GM18861 (cell line): ENCODE measurements around the gene ADAM19.

Experiments used
- ATAC-seq: cut with Tn5 transposase; IDR thresholded peaks from one replicate; pipeline ENCODE4 v1.9.1; 2021; ENCODE audit not compliant: unreplicated experiment

ADAM19 gene

GRCh38 chr5:157464519-157465171 is 110.9 kb downstream of the ADAM19 start:
- peak; percentile 86 for ATAC-seq

GRCh38 chr5:157463621-157464518 is 111.7 kb downstream of the ADAM19 start:
- no peak for ATAC-seq

GRCh38 chr5:157463081-157463480 is 112.5 kb downstream of the ADAM19 start:
- no peak for ATAC-seq

DNA sequence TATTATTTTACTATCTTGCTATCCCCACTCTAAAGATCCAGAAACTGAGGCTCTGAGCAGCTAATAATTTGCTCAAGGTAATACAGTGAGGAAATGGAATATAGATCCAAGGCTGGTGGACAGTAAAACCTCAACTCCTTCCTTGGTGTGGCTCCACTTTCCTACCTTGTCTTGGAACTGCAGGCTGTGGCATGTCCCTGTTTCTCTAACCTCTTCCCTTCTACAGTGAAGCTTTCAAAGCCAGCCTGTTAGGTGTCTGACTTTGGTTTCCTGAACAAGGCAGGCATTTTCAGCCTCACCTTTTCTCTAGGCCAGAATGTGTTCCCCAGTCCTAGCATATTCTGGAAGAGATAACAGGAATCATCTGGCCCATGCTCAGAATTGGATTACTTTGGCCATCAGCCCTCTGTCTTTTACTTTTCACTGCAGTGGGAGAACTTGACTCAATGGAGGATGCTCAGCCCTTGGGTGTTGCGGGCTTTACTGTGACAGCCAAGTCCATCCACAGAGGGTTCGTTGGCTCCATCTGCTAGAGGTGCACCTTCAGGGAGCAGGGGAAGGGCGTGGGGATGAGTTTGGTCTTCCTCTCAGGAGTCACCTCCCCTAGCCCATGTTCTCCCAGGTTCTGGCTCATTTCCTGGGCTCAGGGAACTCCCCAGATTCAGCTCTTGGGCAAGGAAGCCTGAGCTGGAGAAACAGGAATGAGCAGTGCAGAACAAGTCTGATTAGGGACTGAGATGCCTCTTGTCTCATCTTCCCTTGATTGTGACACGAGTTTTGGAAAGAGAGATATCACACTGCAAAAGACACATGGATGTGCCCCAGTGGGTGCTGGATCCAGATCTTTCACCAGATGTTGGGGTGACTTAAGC is 114.4 kb downstream of the ADAM19 start:
- no peak for ATAC-seq

DNA sequence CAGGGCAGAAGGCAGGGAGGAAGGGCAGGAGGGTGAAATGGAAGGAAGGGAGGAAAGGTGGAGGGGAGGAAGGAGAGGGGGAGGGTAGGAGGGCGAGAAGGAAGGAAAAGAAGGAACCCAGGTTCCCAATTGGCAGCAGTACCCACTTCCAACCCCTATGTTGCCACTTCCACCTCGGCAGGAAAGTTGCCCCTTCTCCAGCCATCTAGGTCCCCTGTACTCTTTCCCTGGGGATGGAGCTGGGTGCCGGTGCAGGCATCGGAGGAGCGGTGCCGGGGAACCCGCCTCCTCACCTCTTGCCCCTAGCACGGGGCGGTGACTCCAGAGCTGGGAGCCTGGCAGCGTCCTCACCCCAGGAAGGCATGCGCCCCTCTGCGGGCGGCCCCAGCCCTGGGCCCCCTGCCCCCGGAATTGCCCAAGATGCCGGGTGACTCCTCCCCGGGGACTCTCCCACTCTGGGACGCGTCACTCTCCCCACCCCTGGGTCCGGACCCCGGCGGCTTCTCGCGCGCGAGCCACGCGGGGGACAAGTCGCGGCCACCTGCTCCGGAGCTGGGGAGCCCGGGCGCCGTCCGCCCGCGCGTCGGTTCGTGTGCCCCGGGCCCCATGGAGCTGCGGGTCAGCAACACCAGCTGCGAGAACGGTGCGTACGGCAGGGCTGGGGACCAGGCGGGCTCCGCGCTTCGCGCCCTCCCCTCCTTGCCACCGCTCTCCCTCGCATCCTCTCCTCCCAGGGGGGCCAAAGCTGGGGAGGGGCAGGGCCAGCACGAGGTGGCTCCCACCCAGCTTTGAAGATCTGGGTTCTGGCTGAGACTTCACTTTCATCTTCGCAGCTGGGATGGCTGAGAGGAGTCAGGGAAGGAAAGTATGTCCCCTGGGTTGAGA is 115.6 kb downstream of the ADAM19 start, which contains the start of gene NIPAL4:
NIPAL4 (plus strand) TSS at position 499 of the 885 bp plus-strand sequence; CDS start at position 607, 108 bp downstream.
- no peak for ATAC-seq

DNA sequence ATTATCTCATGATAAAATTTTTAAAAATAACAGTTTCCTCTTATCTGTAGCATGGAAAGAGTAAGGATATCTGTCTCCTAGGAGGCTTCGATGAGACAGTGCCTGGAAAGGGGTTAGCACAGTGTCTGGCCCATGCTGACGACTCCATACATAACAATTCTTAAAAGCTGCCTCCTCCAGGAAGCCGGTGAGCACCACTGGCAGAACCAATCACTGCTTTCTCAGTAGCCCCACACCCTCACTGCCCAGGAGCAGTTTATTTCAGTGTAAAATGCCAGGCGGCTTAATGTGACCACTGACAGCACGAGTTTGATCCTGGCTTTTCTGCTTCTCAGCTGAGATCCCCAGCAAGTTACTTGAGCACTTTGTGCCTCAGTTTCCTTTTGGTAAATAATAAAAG is 116.7 kb downstream of the ADAM19 start:
- ATAC-seq = no peak

DNA sequence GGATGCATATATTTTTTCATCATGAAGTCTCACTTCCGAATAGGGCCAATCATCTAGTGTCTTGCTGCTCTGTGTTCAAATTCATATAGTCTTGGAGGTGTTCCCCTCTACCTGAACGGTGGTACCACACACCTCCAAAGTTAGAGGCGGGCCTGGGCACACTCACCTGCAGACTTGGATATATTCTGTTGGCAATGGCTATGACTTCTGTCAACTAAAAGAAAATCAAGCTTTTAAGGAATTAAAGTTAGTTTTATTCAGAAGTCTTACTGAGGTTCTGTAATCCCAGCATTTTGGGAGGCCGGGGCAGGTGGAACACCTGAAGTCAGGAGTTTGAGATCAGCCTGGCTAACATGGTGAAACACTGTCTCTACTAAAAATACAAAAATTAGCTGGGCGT is 118.2 kb downstream of the ADAM19 start:
- ATAC-seq = no peak

GRCh38 chr5:157456301-157456700 is 119.3 kb downstream of the ADAM19 start:
- no peak for ATAC-seq

DNA sequence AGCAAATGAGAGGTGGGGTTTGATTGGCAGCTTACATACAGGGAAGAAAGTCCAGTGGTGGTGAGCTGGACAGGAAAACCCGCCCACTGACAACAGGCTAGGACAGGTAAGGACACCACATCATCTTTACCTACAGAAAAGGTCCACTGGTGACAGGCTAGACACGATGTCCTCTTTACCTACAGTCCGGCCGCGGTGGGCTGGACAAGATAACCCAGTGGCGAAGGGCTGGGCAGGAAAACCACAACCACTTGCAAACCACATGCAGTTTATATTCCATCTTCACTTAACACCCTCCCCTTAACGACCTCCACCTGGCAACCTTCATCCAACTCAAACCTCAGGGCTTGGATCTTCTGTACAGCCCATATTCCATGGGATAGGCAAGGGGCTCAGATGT is 120.5 kb downstream of the ADAM19 start:
- no peak for ATAC-seq

- no peak for ATAC-seq
Measured at GRCh38 chr5:157454273-157454672, 121.3 kb downstream of the ADAM19 start.

DNA sequence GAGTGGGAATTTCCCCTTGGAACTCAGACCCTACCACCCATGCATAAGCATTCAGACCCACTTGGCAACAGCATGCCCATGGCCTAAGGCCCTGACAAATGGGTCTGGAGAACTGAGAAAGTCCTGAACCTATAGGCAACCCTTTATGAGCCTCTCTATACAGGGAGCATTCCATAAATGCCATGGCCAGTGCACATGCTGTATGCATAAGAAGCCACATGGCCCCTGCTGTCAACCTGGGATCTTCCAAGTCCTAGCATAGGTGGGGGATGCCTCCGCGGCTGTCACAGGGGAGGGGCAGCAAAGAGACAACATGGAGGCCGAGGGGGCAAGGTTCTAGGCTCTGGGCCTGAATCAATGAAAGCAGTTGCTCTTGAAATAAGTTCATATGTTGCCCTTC is 123.8 kb downstream of the ADAM19 start:
- no peak for ATAC-seq

DNA sequence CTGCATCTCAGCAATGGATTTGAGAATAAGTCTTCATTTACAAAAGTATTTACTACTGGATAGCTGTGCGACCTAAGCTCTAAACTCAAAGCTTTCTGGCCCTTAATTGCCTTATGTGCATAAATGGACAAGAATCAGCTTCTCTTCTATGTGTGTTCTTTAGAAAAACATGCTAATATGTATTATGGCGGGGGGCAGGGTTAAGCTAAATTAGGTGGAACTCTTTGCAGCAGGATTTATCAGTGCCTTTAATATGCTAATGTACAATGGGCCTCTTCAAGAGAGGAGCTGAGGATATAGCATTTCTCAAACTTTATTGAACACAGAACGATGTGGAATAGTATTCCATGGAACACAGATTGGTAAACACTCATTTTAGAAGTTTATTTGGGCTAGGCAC is 125.6 kb downstream of the ADAM19 start:
- no peak for ATAC-seq

GRCh38 chr5:157449011-157449723 is 126.4 kb downstream of the ADAM19 start:
- no peak for ATAC-seq

DNA sequence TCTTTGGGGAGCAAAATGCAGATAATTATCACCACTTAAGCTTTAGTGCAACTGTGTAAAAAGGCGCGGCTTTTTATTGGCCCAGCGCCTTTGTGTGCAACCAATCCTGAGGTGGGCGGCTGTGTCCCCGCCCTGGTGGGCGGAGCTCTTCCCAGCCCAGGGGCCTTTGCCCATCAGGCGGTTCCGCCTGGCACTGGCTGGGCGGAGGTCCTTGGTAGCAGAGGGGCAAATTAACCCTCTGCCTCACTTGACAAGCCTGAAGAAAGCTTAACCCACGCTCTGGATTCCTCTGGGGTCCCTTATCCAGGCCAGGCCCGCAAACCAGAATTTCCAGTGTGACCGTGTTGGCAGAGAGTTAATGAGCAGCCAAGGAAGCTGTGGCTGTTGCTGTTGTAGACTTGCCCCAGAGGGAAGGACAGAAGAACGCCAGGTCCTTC is 128.4 kb downstream of the ADAM19 start:
- ATAC-seq = no peak

- ATAC-seq = no peak
Measured at GRCh38 chr5:157446412-157446935, 129.1 kb downstream of the ADAM19 start.

GRCh38 chr5:157445745-157446411 is 129.7 kb downstream of the ADAM19 start:
- no peak for ATAC-seq

GRCh38 chr5:157444224-157444623 is 131.4 kb downstream of the ADAM19 start:
- ATAC-seq = no peak

GRCh38 chr5:157443041-157443549 is 132.5 kb downstream of the ADAM19 start:
- ATAC-seq = no peak

DNA sequence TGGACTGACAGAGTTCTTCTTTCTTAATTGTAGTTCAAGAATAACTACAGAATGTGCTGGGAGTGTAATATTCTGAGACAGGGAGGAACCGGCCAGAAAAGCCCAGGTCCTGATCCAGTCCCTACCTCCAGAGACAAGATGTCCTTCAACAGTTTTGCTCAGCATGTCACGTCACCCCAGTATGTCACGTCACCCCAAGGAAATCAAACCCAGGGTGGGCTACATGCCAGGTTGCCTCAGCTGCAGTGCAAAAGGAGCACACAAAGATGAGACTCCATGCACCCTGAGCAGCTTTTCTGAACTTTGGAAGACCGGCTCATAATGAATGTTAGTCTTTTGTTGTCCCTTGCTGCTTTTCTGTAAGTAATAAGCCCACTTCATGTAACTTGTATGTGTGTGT is 141.5 kb downstream of the ADAM19 start:
- ATAC-seq = no peak
